ENCODE results near the gene PTTG1.
"Not testable (repeated sequence)": the region's sequence is repeated elsewhere in the genome, so short reads cannot be mapped to it uniquely, and the experiment has no call there.

Gene PTTG1

DNA sequence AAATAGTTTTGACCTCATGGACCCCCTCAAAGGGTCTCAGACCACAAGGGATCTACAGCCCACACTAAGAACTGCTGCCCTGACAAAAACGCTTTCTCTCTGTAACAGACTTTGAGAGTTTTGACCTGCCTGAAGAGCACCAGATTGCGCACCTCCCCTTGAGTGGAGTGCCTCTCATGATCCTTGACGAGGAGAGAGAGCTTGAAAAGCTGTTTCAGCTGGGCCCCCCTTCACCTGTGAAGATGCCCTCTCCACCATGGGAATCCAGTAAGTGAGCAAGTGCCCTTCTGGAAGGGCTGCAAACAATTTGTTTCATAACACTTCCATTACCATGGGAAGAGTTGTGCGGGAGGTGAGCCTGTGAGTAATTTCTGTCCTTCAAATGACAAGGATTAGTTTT is 6.0 kb downstream of the PTTG1 start:
- DNase-seq: no peak

GRCh38 chr5:160432196-160432595 is 10.5 kb downstream of the PTTG1 start:
- DNase-seq: no peak

- no peak for DNase-seq
Measured at GRCh38 chr5:160432787-160433186, 11.1 kb downstream of the PTTG1 start.

GRCh38 chr5:160434022-160434531 is 12.4 kb downstream of the PTTG1 start:
- DNase-seq: peak; percentile 65

GRCh38 chr5:160435532-160435931 is 13.9 kb downstream of the PTTG1 start:
- DNase-seq: no peak

DNA sequence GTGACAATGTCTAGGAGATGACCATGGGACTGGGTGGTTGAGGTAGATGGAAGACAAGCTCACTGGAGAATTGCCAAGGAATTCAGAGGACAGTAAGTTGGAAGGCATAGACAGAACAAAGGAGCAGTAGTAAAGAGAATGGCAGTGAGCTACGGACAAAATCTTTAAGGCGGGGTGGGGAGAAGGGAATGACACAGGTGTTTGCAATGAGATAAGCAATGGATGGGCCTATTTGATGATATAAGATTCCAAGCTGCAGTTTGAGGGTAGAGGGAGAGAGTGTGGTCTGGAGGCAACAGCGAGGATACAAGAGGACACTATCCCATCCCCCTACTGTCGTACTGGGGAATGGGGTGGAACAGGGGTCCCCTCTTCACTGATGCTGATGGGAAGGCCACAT is 14.4 kb downstream of the PTTG1 start:
- no peak for DNase-seq

GRCh38 chr5:160436661-160437060 is 15.0 kb downstream of the PTTG1 start:
- DNase-seq: not testable (repeated sequence)

- DNase-seq: no peak
Measured at GRCh38 chr5:160437271-160437670, 15.6 kb downstream of the PTTG1 start.

DNA sequence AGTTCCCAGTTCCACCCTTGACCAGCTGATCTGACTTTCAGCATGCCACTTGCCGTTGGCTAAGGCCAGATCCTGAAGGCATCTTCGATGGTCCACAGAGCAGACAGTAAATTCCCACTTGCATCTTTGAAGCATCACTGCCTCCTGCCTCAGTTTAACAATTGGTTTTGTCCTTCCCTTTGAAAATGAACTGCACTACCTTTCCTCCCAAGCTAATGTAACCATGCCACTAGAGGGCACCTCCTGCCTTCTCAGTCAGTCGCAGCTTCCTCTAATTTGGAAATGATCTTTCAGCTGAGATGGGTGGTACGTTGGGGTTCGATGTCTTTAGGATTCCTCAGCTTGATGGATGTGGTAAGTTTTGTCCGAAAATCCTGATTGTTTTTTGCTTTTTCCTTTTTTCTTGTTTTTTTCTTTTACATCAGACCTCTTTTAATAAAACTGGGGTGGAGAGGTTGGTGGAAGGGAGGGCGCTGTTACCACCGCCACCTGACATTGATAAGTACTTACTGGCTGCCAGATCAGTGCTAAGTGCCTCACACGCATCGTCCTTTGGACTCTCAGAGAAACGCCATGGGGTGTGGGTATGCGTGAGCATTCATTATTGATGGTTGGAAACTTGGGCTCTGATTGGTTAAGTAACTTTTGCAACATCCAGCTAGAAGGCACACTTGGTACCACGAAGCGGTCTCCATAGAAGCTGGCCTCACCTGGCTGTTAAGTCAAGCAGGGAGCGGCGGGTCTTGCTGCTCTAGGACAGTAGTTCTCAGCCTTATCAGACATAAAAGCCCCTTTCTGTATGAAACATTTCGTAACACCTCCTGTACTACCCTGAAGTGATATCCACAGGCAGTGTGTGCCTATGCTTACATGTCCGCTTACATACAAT is 16.9 kb downstream of the PTTG1 start:
- peak; percentile 37 for DNase-seq

GRCh38 chr5:160439205-160439600 is 17.5 kb downstream of the PTTG1 start:
- peak; percentile 88 for DNase-seq

GRCh38 chr5:160441311-160441781 is 19.7 kb downstream of the PTTG1 start:
- no peak for DNase-seq

DNA sequence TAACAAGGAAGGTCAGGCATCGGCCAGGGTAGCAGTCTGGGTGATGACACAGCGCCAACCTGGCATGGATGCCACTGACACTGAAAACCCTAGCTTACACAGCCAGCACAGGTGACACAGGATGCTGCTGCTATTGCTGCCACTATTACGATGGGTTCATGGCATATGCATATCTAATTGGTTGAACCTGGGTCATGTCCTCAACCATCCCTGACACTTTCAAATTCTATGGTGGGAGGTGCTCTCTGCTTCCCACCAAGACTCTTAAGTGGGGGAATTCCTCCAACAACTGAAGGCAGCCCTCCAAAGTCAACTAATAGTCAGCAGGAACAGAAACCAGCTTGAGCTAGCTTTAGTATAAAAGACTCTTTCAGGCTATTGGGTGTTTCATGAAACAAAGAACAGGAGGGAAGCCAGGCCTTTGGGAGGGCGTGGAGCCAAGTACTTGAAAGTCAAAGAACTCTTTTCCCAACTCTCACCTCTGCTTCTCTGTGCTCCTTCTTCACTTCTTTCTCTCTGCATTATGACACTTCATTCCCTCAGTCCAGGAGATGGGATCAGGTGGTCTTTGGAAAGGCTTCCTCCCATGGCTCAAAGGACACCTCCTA is 21.3 kb downstream of the PTTG1 start:
- DNase-seq: no peak

GRCh38 chr5:160444407-160444806 is 22.8 kb downstream of the PTTG1 start:
- no peak for DNase-seq

GRCh38 chr5:160445132-160445531 is 23.5 kb downstream of the PTTG1 start:
- no peak for DNase-seq

- no peak for DNase-seq
Measured at GRCh38 chr5:160445751-160446150, 24.1 kb downstream of the PTTG1 start.

GRCh38 chr5:160448886-160449285 is 27.2 kb downstream of the PTTG1 start:
- no peak for DNase-seq

- DNase-seq: no peak
Measured at GRCh38 chr5:160449458-160449857, 27.8 kb downstream of the PTTG1 start.

- no peak for DNase-seq
Measured at GRCh38 chr5:160450164-160450932, 28.7 kb downstream of the PTTG1 start.

DNA sequence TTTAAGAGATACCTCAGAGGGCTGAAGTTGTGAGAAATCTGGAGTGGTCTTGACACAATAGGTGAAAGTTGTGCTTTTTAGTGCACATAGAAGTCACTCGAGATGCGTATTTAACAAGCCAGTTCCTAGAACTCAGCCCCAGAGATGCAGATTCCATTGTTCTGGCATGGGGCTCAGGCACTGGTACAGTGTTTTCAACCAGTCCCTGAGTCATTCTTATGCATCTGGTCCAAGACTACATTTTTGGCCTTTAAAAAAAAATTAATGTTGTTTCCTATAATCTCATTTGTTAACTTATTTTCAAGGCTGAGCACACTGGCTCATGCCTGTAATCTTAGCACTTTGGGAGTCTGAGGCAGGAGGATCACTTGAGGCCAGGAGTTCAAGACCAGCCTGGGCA is 29.6 kb downstream of the PTTG1 start:
- no peak for DNase-seq

GRCh38 chr5:160452036-160452435 is 30.4 kb downstream of the PTTG1 start:
- DNase-seq: no peak

GRCh38 chr5:160452795-160453194 is 31.1 kb downstream of the PTTG1 start:
- no peak for DNase-seq

DNA sequence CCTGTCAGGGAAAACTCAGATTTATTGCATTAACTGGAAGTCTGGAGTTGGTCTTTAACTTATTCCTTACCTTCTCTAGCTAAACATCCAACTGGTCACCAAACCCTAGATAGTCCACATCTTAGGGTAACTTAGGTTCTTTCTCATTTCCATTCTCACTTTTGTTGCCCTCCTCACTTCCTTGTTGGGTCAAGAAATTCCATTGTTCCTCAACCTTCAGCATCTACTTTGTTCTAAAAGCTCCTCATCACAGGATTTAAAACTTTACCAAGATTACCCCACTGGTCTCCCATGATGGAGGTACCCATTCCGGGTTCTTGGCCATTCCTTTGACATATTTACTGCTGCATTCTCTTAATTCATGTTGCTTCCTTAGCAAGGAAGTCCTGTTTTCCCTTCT is 32.1 kb downstream of the PTTG1 start:
- DNase-seq: no peak

- DNase-seq: no peak
Measured at GRCh38 chr5:160455600-160455999, 33.9 kb downstream of the PTTG1 start.

Data from right hindlimb (tissue), 1 donor.